NOMO-1 treated with DMSO at 0.1 percent for 48 hours (cell line): ENCODE results near the gene CAGE1.

Experiments used
- DNase-seq: peaks from one replicate; lab custom pipeline; 2025; ENCODE audit not compliant: unreplicated experiment; lab: John Stamatoyannopoulos, UW

CAGE1 gene

DNA sequence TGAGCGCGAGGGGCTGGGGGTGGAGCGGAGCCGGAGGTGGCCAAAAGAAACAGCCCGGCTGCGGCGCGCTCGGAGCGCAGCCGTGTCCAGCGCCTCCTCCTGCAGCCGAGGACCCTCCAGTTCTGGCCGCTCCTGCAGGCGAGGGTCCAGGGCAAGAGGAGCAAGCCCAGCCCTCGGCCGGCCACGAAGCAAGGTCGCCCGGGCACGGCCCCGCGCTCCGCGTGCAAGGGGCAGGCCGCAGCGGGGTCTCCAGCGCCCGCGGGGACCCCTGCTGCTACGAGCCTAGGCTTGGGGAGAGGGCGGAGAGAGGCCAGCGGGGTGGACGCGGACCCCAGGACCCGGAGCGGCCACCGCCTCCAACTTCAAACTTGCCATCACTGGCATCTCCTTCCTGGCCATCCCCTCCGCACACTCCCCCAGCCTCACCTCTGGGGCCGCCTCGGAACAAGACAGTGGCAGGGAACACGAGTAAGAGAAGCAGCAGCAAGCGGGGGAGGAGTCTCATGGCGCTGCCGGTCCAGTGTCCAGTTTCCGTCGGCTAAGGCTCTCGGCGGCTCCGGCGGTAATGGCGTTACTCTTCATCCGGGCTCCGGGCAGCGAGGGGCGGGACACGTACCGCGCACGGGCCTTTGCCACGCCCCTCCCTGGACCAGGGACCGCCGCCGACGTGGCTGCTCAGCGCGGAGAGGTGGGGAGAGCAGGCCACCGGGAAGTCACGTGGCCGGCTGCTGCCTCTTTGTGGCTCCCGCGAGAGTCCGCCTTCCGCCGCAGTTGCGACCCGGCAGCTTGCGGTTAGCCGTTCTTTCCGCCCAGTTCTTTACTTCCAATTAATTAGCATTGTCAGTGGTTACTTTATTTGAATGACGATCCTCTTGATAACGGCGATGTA is 76.7 kb downstream of the CAGE1 start, which contains the start of gene SSR1:
TSS of gene SSR1 (minus strand) at position 584 of the 889 bp plus-strand sequence. CDS start at position 505, 79 bp downstream.
- peak; percentile 99 for DNase-seq

DNA sequence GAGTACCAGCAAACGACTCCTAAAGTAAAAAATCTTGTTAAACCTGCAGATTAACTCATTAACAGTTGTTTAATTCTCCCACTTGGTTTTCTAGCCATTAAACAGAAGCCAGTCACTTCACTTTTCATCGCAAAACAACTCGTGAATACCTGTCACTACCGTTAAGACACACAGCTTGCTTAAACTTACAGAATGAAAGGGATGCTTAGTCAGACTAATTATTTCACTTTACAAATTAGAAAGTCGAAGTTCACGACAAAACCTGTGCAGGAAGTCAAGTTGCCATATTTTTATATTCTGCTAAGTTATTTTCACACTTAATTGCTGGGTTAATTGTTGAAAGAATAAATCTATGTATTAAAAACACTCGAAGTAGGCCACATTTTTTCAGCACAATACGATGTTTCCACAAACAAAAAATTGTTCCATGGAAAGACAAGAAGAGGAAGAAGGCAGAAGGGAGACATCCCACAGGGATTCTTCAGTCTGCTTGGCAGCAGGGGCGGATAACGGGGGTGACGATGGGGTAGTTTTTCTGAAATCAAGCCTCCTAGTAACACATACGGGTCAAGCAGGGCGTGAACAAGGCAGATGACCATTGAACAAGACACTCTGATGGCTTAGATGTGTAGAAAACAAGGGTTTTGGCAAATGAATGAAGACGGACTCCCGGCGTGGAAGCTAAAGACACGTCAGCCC is 77.5 kb downstream of the CAGE1 start:
- DNase-seq = peak; percentile 32

DNA sequence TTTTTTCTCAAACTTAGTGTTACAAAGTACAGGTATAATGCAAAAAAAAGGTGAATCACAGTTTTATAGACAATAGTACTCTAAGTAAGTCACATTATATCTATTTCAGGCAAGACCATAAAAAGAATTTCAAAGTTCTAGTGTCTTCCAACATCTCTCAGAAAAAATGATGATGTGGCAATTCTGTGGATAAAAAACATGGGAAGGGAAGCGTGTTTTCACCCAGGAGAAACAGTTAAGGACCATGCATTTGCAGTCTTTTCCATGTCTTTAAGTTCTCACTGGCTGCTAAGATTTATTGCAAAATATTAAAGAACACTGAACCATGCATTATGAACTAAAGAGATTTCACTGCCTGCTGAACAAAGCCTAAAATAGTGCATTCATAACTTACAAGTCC is 78.4 kb downstream of the CAGE1 start:
- DNase-seq = no peak

DNA sequence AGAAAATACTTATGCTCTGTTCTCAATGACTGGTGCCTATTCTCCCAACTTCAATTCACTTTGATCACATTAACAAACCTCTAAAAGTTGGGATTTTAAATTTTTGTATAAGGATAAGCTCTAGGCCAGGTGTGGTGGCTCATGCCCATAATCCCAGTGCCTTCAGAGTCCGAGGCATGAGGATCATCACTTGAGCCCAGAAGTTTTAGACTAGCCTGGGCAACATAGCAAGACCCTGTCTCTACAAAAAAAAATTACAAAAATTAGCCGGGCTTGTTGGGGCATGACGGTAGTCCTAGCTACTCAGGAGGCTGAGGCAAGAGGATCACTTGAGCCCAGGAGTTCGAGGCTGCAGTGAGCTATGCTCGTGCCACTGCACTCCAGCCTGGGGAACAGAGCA is 80.5 kb downstream of the CAGE1 start:
- no peak for DNase-seq

DNA sequence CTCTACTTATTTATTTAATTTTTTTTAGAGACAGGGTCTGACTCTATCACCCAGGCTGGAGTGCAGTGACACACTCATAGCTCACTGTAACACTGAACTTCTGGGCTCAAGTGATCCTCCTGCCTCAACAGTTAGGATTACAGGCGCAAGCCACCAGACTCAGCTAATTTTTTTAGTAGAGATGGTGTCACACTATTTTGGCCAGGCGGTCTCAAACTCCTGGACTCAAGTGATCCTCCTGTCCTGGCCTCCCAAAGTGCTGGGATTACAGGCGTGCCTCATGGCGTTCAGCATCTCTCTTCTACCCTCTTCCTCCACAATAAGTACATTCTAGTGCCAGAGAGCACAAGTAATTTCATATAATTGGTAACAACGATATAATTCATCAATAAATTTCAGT is 82.0 kb downstream of the CAGE1 start:
- no peak for DNase-seq

DNA sequence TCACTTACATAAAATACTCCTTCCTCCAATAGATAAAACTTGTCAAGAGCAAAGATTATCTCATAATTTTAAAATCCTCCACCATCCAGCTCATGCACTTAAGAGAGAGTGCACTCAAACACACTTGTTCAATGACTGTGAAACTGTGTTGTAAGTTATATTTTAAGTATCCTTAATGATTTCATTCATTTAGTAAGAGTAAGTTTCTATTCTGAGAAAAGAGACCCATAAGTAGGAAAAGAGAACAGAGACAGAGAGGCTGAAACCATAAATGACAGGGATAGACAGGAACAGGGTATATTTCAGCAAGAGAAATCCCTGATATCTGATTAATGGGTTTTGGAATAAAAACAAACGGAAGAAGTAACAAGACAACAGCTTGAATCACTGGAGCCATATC is 84.7 kb downstream of the CAGE1 start:
- no peak for DNase-seq

DNA sequence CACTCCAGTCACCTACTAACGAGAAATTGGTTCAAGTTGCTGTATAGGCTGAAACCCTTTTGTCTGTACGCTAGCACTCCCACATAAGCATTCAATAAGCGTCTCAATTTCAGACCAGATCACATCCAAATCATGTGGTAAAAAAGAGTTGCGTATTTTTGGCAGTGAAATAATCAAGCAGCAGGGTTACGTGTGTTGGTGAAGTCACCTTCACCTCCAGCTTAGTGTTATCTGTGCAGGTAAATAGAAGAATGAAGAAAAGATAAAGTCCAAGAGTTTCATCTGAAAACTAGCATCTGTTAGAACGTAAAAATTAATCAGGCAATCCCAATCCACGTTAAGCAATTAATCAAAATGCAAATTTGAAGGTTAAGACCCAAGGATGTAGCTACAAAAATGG is 87.8 kb downstream of the CAGE1 start:
- no peak for DNase-seq

GRCh38 chr6:7300926-7301325 is 88.6 kb downstream of the CAGE1 start:
- DNase-seq = no peak

DNA sequence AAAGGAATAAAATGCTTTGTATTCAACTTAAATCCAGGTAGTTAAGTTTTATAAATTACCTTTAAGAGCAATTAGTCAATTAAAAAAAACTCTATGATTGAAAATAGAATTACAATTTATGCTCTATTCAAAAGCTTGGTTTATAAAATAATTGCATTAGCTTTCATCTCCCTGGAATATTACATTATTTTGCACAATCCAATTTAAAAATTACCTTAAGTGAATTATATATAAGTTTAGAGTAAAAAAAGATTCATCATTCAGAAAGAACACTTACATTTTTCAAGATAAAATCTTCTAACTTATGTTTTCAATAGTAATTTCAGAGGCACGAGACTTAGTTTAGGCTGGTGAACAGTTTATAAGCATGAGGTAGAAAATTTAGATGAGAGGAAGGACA is 91.4 kb downstream of the CAGE1 start:
- no peak for DNase-seq

- no peak for DNase-seq
Measured at GRCh38 chr6:7296602-7297001, 92.9 kb downstream of the CAGE1 start.

DNA sequence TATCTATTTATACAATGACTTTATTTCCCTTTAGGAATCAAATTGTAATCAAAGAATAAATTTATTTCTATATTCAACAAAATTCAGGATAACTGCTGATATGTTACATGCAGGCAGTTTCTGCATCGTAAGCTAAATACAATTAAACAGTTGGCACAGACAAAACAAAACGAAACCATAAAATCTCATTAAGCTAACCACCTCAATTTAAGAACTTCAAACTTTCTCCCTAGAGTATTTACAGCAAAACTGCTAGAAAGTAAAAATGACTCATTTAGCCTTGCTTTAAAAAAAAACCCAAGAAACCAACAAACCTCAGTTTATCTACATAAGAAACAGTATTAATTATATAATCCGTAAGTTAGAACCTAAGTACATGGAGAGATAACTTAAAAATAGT is 93.6 kb downstream of the CAGE1 start:
- DNase-seq = no peak

GRCh38 chr6:7292596-7293255 is 96.8 kb downstream of the CAGE1 start:
- DNase-seq = no peak

GRCh38 chr6:7290079-7290478 is 99.5 kb downstream of the CAGE1 start:
- no peak for DNase-seq

DNA sequence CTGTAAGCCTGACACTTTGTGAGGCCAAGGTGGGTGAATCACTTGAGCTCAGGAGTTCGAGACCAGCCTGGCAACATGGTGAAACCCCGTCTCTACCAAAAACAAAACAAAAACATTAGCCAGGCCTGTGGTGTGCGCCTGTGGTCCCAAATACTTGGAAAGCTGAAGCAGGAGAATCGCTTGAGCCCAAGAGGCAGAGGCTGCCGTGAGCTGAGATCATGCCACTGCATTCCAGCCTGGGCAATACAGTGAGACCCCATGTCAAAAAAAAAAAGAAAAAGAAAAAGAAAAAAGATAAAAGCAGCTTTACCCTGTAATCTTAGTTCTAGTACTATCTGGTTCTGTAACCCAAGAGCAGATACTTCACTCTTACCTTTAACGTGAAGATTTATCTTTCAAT is 104.1 kb downstream of the CAGE1 start:
- no peak for DNase-seq

GRCh38 chr6:7283676-7284075 is 105.9 kb downstream of the CAGE1 start:
- DNase-seq = no peak

DNA sequence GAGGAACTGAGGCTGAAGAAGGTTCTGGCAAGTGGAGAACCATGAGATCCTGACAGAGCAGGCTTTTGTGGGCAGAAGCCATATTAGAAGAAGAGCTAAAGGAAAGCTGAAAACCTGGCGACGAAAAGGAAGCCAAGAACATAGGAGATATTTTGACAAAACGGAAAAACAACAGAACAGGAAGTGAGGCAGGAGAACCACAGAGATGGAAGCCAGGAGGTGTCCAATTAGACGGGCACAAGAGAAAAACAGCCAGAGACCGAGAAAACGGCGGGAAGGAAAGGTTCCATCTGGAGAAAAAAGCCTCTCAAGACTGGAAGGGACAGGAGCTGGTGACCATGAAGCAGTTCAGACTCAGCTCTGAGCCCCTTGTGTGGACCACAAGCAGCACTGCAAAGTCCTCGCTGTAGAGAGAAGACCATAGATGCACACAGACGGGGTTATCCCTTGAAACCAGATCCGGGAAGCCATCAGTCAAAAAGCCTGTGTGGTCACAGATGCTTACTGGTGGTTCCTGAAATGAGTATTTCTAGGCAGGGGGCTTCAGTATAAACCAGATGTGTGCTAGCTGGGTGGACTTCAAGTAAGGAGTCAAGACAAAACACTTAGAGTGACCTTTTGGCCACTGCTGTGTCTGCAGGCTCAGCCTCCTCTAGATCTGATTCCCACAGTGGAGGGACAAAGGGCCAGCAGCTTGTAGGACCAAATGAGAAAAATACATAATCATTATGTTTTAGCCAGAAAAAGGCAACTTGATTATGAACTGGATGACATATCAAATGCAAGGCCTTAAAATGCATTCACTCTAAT is 107.2 kb downstream of the CAGE1 start:
- peak; percentile 15 for DNase-seq
